Measurements from ENCODE around the gene ARHGAP6.

The ARHGAP6 gene

DNA sequence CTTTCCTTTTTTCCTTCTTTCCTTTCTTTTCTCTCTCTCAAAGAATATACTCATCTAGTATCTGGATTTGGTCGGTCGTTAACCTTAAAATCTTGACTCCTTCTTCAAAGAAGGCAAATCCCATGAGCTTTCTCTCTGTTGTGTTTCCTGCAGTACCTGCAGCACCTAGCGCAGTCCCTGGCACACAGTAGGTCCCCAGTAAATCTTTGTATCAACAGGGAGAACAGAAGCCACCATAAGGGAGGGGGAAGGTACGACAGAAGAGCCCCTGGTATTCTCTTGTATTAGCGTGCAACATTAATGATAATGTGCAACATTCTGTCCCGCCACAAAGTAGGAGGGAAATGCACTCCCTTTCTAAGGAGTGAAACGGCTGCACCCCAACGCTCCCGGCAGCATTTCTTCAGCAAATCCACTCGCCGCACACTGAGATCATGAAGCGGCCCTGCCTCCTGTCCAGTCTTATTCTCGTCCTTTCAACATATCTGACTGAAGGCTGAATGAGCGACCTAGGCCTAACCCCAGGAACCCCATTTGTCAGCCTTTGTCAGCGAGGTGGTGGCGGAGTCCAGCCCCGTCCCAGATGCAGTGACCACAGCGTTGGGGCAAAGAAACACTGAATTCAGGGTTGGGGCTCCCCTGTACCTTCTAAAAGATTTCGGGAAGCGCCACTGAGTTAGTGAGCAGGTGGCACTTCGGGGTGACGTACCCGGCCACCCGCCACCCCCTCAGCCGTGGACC, 238.8 kb downstream of the ARHGAP6 start:
- DNase-seq (ENCODE audit: low read depth), result no peak

- no peak for DNase-seq (ENCODE audit: low read depth)
Observed at GRCh38 chrX:11424903-11425674, 240.6 kb downstream of the ARHGAP6 start.

- DNase-seq (ENCODE audit: low read depth), result no peak
Observed at GRCh38 chrX:11423949-11424348, 241.8 kb downstream of the ARHGAP6 start.

DNA sequence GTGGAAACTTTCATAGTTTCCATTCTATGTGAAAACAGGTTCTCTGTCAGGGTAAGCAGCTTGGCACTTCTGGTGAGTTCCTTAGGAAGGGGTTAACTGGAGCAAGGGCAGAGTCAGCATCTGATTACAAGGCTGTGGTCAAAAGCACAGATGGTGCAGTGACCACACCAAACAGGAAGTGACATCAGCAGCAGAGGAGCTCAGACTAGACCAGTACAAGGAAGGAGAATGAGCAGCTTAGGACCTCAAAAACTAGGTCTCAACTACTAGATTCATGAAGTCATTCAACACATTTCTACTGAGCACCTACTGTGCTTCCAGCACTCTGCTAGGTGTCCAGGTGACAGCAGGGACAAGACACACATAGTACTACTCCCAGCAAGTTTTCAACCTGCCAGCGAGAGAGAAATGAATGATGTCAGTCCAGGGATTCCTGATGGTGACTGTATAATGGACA, 242.3 kb downstream of the ARHGAP6 start:
- no peak for DNase-seq (ENCODE audit: low read depth)

DNA sequence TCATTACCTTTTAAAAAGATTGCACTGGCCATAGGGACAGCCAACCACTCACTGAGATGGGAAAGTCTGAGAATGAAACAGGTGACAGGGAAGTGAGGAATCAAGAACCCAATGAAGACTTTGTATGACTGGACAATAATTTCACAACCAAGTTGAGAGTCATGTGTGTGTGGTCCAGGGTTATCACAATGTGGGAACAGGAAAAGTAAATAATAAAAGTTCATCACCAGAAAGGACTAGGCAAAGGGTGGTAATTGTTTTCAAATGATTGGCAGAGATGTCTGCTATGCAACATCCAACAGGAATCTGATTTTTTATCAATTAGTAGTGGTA, 243.2 kb downstream of the ARHGAP6 start:
- DNase-seq (ENCODE audit: low read depth), result no peak

DNA sequence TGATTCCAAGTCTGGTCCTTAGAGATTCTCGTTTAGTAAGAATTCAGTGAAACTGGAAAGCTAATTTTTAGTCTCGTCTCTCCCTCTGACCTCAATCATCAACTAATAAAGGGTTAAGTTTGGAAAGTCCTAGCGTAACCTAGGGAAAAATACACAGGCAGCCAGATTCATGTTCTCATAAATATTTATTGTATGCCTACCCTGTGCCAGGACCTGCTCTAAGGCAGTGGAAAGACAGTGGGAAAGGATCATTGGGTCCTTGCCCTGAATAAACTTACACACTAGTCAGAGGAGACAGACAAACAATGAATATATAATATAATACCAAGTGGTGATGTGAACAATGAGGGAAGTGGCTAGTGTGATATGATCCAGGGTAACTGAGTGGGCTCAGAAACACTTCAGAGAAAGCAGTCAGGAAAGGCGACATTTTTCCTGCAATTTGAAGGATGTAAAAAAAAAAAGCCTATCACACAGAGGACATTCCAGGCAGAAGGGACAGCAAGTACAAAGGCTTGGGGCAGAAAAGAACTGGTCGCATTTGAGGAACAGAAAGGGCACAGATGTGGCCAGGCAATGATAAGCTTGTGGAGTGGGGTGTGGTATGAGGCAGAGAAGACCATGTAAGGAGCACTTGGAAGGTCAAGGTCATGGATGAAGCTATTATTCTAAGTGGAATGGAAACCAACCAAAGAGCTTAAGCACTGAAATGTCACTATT, 243.8 kb downstream of the ARHGAP6 start:
- DNase-seq (ENCODE audit: low read depth), result no peak

DNA sequence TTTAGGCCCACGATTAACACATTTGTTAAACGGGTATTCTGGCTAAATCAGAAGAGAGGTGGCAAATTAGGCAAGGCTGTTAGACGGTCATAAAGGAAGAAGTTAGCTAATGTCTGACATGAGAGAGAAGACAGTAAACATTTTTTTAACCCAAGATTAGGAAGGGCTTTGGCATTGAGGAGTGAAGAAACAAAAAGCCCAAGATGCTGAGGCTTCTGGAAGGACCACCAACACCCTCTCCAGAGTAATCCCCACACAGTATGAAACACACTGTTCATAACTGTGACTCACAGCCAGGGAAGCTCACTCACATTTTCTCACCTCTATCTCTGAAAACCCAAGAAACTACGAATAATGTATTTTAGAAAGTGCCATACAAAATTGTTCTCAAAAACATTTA, 244.9 kb downstream of the ARHGAP6 start:
- no peak for DNase-seq (ENCODE audit: low read depth)

DNA sequence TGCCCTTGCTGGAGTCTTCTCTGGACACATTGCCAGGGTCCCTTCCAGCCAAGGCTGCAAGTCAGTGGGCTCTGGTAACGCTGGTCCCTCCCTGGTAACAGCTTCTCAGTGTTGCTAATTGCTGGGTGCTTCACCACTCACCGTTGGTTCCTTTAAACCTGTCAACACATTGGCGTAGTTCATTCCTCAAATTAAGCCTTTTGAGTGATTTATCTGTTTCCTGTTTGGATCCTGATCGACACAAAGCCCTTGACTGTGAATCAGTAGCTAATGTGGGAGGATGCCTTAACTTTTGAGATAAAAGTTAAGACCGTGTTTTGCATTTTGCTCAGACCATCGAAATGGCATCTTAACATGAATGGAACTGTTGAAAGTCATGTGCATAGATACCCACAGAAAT, 246.6 kb downstream of the ARHGAP6 start:
- DNase-seq (ENCODE audit: low read depth), result no peak

GRCh38 chrX:11416600-11416999, 249.1 kb downstream of the ARHGAP6 start:
- DNase-seq (ENCODE audit: low read depth), result no peak

DNA sequence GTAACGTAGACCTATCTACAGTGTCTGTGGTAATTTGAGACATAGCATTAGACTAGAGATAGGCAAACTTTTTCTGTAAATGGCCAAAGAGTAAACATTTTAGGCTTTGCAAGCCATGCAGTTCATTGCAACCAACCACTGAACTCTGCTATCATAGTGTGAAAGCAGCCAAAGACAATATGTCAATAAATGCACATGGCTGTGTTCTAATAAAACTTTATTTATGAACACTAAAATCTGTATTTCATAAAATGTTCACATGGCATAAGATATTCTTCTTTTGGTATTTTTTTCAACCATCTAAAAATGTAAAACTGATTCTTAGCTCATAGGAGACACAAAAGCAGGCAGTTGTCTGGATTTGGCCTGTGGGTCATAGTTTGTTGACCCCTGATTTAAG, 251.6 kb downstream of the ARHGAP6 start:
- DNase-seq (ENCODE audit: low read depth), result no peak

- no peak for DNase-seq (ENCODE audit: low read depth)
Observed at GRCh38 chrX:11412715-11413623, 252.8 kb downstream of the ARHGAP6 start.

GRCh38 chrX:11409957-11410356, 255.8 kb downstream of the ARHGAP6 start:
- no peak for DNase-seq (ENCODE audit: low read depth)

- no peak for DNase-seq (ENCODE audit: low read depth)
Observed at GRCh38 chrX:11408783-11409182, 256.9 kb downstream of the ARHGAP6 start.

GRCh38 chrX:11408109-11408405, 257.7 kb downstream of the ARHGAP6 start:
- no peak for DNase-seq (ENCODE audit: low read depth)

DNA sequence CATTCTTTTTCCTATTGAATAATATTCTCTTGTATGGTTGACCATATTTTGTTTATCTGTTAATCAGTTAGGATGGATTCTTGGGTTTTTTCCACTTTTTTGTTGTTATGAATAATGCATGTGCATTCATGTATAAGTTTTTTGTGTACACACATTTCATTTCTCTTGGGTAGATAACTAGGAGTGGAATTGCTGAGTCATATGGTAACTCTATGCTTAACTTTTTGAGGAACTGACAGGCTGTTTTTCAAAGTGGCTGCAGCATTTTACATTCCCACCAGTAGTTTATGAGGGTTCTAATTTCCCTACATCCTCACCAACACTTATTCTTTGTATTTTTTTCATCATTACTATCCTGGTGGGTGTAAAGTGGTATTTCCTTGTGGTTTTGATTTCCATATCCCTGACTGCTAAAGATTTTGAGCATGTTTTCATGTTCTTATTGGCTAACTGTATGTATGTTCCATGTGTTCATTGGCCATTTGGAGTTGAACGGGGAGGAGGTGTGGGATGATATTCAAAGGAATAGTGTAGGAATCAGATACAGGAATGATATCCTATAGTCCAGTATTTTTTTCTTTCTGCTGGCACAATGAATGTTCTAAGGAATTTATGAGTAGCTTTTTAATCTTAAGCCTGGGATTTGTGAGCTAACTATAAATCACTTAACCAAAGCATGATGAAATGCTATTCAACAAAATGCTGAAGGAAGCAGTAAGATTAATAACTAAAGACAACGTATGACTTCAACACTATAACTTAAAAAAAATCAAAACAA, 258.2 kb downstream of the ARHGAP6 start:
- DNase-seq (ENCODE audit: low read depth), result no peak

DNA sequence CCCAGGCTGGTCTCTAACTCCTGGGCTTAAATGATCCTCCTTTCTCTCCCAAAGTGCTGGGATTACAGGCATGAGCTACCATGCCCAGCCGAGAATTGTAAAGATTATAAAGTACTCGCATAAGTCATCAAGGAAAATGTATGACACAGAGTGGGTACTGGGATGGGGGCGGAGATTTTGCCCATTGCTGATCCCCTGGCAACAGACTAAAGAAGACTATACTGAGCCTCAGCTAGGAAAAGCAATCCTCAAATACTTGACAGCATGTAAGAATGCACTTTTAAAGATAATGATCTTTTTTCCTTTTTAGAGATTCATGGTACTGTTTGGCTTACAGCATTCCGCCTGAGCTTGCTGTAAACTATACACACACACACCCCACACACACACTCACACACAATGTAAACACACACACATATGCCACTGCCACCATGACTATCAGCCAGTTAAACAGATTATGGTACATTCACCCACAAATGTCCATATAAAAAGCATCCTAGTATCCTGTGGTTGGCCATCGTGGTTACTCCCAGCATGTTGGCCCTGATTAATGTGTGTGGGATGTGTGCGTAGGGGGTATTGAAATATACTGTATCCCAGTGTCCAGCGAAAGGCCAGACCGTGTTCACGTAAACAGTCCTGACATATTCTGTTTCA, 259.5 kb downstream of the ARHGAP6 start:
- no peak for DNase-seq (ENCODE audit: low read depth)

DNA sequence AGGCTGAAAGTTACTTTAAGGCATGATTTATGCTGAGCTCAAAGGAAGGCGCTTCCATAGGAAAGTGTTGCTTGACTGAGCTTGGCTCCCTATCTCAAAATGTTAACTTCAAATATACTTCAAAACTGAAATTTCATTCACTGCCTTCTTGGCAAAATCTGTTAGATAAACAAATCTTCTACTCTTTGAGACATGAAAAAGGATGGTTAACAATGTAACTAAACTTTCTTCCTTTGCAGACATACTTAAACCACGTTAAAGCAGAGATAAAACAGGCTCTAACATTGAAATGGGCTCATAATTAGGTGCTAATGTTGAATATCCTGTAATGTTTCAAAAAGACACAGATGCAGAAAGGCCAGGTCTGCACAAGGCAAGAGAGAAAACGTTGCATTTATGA, 262.1 kb downstream of the ARHGAP6 start:
- no peak for DNase-seq (ENCODE audit: low read depth)

- no peak for DNase-seq (ENCODE audit: low read depth)
Observed at GRCh38 chrX:11401966-11402365, 263.8 kb downstream of the ARHGAP6 start.

GRCh38 chrX:11399489-11400094, 266.1 kb downstream of the ARHGAP6 start:
- DNase-seq (ENCODE audit: low read depth), result no peak

DNA sequence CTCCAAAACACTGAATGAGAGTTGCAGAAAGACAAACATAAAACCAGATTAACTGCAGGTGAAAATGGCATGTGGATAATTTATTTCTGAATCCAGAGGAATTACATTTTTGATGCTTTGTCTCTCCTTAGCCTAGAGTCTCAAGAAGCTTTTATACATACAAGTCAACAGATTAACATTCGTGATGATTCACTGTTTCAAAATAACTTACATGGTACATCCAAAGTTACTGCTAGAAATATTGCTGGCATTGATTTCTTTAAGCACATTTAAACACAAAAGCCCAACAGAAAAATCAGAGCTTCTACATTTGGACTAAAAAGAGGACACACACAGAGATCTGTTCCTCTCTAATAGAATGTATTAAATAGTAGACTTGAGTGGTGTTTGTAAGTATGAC, 266.9 kb downstream of the ARHGAP6 start:
- DNase-seq (ENCODE audit: low read depth), result no peak

Data from stimulated activated CD8-positive, alpha-beta memory T cell treated with anti-CD3 and anti-CD28 coated beads, Interleukin-15, amount 100 ng/mL, for 24 hours (primary cell).